ENCODE results near the gene MPPE1.

Gene MPPE1

GRCh38 chr18:11884396-11885030 is 23.6 kb downstream of the MPPE1 start:
- DNase-seq (ENCODE audit: low read depth in 3 of 3) = no peak

GRCh38 chr18:11883153-11883552 is 25.0 kb downstream of the MPPE1 start:
- DNase-seq (ENCODE audit: low read depth in 3 of 3) = no peak

GRCh38 chr18:11882636-11883035 is 25.5 kb downstream of the MPPE1 start:
- DNase-seq (ENCODE audit: low read depth in 3 of 3) = no peak

GRCh38 chr18:11880586-11881304 is 27.4 kb downstream of the MPPE1 start:
- DNase-seq (ENCODE audit: low read depth in 3 of 3) = no peak

- DNase-seq (ENCODE audit: low read depth in 3 of 3) = no peak
Measured at GRCh38 chr18:11877497-11878135, 30.5 kb downstream of the MPPE1 start.

- DNase-seq (ENCODE audit: low read depth in 3 of 3) = no peak
Measured at GRCh38 chr18:11874676-11875075, 33.4 kb downstream of the MPPE1 start.

GRCh38 chr18:11873670-11874340 is 34.3 kb downstream of the MPPE1 start:
- no peak for DNase-seq (ENCODE audit: low read depth in 3 of 3)

GRCh38 chr18:11872479-11873136 is 35.5 kb downstream of the MPPE1 start:
- no peak for DNase-seq (ENCODE audit: low read depth in 3 of 3)

- no peak for DNase-seq (ENCODE audit: low read depth in 3 of 3)
Measured at GRCh38 chr18:11871501-11871900, 36.6 kb downstream of the MPPE1 start.

- no peak for DNase-seq (ENCODE audit: low read depth in 3 of 3)
Measured at GRCh38 chr18:11868230-11868629, 39.9 kb downstream of the MPPE1 start.

GRCh38 chr18:11866764-11867163 is 41.4 kb downstream of the MPPE1 start:
- DNase-seq (ENCODE audit: low read depth in 3 of 3) = no peak

GRCh38 chr18:11866329-11866728 is 41.8 kb downstream of the MPPE1 start:
- no peak for DNase-seq (ENCODE audit: low read depth in 3 of 3)

- DNase-seq (ENCODE audit: low read depth in 3 of 3) = no peak
Measured at GRCh38 chr18:11865071-11865470, 43.0 kb downstream of the MPPE1 start.

GRCh38 chr18:11864471-11864870 is 43.6 kb downstream of the MPPE1 start:
- DNase-seq (ENCODE audit: low read depth in 3 of 3) = no peak

- DNase-seq (ENCODE audit: low read depth in 3 of 3) = no peak
Measured at GRCh38 chr18:11862468-11863137, 45.5 kb downstream of the MPPE1 start.

- no peak for DNase-seq (ENCODE audit: low read depth in 3 of 3)
Measured at GRCh38 chr18:11861583-11862288, 46.4 kb downstream of the MPPE1 start.

- DNase-seq (ENCODE audit: low read depth in 3 of 3) = no peak
Measured at GRCh38 chr18:11860594-11861450, 47.3 kb downstream of the MPPE1 start.

GRCh38 chr18:11859903-11860407 is 48.2 kb downstream of the MPPE1 start:
- DNase-seq (ENCODE audit: low read depth in 3 of 3) = no peak

GRCh38 chr18:11859282-11859830 is 48.8 kb downstream of the MPPE1 start:
- no peak for DNase-seq (ENCODE audit: low read depth in 3 of 3)

Measured in stimulated activated CD4-positive, alpha-beta T cell treated with anti-CD3 and anti-CD28 coated beads, TNF-alpha, amount 100 ng/mL, for 4 hours (primary cell).